GM13977 (cell line): ENCODE data around the gene TBL1X.

Experiments
- DNase-seq: peaks from one replicate; pipeline ENCODE4 v3.0.0; 2012; ENCODE audit warnings: low spot score
- in situ Hi-C: fragments of 300-500 bp; cut with MboI; formaldehyde crosslinking; loops from one replicate; pipeline ENCODE4 v1.12.0; 2022; ENCODE audit warnings: low sequenced_read_pairs, low pct_unique_long_range_greater_than_20kb, mixed read lengths, inconsistent platforms; ENCODE audit not compliant: unreplicated experiment
- TF ChIP-seq, protein P1 (sequence below): IDR thresholded peaks from 2 replicates; pipeline ENCODE4 v1.5.1; 2012; ENCODE audit warnings: mild to moderate bottlenecking, control low read depth; ENCODE audit not compliant: insufficient read depth; ENCODE audit errors: extremely low read depth, missing control alignments

Gene TBL1X

GRCh38 chrX:9634551-9634950 is 169.7 kb downstream of the TBL1X start:
- TF ChIP-seq, protein P1, sequence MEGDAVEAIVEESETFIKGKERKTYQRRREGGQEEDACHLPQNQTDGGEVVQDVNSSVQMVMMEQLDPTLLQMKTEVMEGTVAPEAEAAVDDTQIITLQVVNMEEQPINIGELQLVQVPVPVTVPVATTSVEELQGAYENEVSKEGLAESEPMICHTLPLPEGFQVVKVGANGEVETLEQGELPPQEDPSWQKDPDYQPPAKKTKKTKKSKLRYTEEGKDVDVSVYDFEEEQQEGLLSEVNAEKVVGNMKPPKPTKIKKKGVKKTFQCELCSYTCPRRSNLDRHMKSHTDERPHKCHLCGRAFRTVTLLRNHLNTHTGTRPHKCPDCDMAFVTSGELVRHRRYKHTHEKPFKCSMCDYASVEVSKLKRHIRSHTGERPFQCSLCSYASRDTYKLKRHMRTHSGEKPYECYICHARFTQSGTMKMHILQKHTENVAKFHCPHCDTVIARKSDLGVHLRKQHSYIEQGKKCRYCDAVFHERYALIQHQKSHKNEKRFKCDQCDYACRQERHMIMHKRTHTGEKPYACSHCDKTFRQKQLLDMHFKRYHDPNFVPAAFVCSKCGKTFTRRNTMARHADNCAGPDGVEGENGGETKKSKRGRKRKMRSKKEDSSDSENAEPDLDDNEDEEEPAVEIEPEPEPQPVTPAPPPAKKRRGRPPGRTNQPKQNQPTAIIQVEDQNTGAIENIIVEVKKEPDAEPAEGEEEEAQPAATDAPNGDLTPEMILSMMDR = no peak
- DNase-seq = no peak
- in situ Hi-C loops = no loop called here

- DNase-seq = no peak
- in situ Hi-C loops = no loop called here
- TF ChIP-seq, protein P1 = no peak
Measured at GRCh38 chrX:9635368-9635767, 170.5 kb downstream of the TBL1X start.

DNA sequence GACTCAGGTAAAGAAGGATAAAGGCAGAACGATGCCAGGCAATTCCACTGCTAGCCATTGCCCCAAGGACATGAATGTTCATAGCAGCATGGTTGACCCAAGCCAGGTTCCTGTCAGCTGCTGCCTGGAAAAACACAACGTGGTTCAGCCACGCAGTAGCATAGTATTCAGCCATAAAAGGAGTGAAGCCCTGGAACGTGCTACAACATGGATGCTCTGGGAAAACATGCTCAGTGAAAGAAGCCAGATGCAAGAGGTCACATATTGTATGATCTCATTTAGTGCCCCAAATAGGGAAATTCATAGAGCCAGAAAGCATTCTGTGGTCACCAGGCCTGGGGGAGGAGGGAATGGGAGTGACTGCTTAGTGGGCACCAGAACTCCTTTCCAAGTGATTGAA is 170.9 kb downstream of the TBL1X start:
- in situ Hi-C loops = no loop called here
- DNase-seq = no peak
- TF ChIP-seq, protein P1 = no peak

GRCh38 chrX:9638871-9639270 is 174.0 kb downstream of the TBL1X start:
- DNase-seq = no peak
- TF ChIP-seq, protein P1 = no peak
- in situ Hi-C loops = no loop called here

- no peak for DNase-seq
- in situ Hi-C loops = no loop called here
- TF ChIP-seq, protein P1 = no peak
Measured at GRCh38 chrX:9642270-9642995, 177.6 kb downstream of the TBL1X start.

DNA sequence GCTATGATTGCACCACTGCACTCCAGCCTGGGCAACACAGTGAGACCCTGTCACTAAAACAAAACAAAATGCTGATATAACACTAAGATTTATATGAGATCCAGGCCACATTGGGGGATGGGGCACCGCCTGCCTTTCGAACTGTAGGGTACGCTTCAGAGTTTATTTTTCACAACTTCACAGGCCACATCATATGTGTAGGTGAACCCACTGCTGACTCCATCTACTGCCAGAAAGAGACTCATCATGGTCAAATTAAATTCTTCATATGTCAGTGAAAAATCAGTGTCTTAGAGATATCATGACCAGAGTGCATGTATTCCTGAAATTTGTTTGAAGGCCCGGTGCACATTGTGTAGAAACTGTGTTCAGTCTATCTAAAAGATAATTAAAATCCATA is 178.9 kb downstream of the TBL1X start:
- in situ Hi-C loops = no loop called here
- TF ChIP-seq, protein P1 = no peak
- DNase-seq = no peak
